OCI-LY3 (cell line): Measurements from ENCODE around the gene SPANXN3.
"Not testable (repeated sequence)": the region's sequence is repeated elsewhere in the genome, so short reads cannot be mapped to it uniquely, and the experiment has no call there.

ENCODE experiments used
- EZH2phosphoT487 ChIP-seq: fragments of 200-600 bp; shearing (Covaris generic); IDR thresholded peaks from 2 replicates; pipeline ENCODE4 v1.6.1; 2018; ENCODE audit warnings: antibody characterized with exemption, mixed run types, low read depth
- TF ChIP-seq, protein P1 (sequence below): fragments of 200-600, 300-600 bp; sonication (generic); IDR thresholded peaks from 2 replicates; pipeline ENCODE4 v1.5.1; 2014; ENCODE audit warnings: antibody characterized with exemption, low read length, low read depth

DNA sequence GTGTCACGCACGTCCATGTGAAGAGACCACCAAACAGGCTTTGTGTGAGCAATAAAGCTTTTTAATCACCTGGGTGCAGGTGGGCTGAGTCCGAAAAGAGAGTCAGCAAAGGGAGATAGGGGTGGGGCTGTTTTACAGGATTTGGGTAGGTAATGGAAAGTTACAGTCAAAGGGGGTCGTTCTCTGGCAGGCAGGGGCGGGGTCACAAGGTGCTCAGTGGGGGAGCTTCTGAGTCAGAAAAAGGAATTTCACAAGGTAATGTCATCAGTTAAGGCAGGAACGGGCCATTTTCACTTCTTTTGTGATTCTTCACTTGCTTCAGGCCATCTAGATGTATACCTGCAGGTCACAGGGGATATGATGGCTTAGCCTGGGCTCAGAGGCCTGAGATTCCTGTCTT, 15.1 kb downstream of the SPANXN3 start:
- TF ChIP-seq, protein P1, sequence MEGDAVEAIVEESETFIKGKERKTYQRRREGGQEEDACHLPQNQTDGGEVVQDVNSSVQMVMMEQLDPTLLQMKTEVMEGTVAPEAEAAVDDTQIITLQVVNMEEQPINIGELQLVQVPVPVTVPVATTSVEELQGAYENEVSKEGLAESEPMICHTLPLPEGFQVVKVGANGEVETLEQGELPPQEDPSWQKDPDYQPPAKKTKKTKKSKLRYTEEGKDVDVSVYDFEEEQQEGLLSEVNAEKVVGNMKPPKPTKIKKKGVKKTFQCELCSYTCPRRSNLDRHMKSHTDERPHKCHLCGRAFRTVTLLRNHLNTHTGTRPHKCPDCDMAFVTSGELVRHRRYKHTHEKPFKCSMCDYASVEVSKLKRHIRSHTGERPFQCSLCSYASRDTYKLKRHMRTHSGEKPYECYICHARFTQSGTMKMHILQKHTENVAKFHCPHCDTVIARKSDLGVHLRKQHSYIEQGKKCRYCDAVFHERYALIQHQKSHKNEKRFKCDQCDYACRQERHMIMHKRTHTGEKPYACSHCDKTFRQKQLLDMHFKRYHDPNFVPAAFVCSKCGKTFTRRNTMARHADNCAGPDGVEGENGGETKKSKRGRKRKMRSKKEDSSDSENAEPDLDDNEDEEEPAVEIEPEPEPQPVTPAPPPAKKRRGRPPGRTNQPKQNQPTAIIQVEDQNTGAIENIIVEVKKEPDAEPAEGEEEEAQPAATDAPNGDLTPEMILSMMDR: not testable (repeated sequence)
- not testable (repeated sequence) for TF ChIP-seq EZH2phosphoT487
